Measurements from ENCODE around the gene MMADHC.
A peak's percentile ranks its signal among the peaks of the same experiment; 100 is the strongest.

The MMADHC gene

DNA sequence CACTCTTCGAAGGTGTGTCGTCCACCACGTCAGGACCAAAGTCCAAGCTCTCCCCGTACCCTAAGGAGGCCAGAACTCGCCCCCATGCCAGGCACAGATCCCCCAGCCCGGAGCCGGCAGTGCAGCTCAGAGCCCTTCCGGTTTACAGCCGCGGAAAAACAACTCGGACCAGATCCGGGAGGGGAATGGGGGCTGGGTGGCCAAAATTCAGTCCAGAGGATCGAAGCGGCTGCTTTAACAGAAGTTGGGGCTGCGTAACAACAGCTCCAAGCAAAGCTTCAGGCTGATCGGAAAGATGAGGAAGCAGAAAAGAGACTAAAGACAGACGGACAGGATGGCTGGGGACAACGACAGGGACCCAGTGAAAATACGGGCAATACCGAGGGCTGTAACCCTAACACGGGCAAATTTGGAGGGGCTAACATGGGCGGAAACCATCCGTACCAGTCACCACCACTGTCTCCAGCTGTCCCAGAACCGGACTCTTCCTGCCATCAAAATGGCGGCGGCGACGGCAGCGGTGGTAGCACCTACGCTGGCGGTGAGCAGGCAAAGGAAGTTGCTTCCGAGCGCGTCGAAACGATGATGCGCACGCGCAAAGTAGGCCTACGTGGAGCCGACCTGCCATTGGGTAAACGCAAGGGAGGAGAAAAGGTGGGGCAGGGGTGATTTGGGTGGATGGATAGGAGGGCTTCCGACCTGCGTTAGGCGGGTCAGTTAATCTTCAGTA is at the start of gene MMADHC:
Gene MMADHC (minus strand): TSS at position 556 of the 730 bp plus-strand sequence. CDS start 678 bp downstream, outside the sequence.
- intact Hi-C loops (cut with DNase I): no loop called here

DNA sequence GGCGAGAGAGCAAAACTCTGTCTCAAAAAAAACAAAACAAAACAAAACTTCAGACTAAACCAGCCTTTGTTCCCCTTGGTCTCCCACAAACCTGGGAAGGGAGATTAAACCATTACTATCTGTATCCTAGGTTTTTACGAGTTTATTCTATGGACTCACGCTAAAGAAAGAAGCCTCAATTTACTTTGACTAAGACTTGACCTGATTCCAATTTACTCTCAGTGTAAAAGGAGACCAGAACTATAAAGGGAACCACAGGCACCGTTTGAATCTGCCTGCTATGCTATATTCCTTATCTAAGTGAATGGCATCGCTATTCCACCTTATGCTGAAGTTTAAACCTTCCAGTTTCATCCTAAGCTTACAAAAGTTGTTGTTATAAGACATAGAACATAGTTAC is 46.5 kb upstream of the MMADHC start:
- no peak for DNase-seq
- intact Hi-C loops (cut with DNase I): no loop called here

More for the DNA sequence above, at the start of gene MMADHC:
- peak; percentile 84 to 97 (median 94) for DNase-seq

DNA sequence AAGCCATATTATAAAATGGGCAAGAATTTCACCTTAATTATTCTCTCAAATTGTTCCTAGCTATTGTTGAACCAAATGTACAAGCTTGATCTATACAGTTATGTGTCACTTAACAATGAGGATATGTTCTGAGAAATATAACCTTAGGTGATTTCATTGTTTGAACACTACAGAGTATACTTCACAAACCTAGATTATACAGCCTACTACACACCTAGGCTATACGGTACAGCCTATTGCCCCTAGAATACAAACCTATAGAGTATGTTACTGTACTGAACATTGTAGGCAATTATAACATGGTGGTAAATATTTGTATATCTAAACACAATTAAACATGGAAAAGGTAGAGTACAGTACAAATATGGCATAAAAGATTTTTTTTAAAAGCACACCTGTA is 42.9 kb upstream of the MMADHC start:
- intact Hi-C loops (cut with DNase I): no loop called here
- no peak for DNase-seq

DNA sequence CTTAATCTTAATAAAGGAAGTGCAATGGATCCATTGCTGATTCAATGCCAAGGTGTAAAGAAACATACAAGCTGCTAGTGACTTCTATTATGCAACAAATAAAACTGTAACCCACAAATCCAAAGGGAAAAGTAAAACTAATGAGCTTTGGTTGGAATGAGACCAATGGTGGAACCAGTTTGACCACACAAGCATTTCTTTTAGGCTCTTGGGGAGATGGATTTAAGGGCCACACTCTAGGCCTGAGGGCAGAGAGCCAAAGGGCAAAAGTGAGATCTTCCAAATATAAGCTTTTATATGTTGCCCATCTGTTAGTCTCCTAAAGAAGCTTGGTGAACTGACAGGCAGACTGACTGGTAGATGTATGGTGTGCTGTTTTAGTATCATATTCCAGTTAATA is 41.5 kb upstream of the MMADHC start:
- intact Hi-C loops (cut with DNase I): no loop called here
- no peak for DNase-seq

DNA sequence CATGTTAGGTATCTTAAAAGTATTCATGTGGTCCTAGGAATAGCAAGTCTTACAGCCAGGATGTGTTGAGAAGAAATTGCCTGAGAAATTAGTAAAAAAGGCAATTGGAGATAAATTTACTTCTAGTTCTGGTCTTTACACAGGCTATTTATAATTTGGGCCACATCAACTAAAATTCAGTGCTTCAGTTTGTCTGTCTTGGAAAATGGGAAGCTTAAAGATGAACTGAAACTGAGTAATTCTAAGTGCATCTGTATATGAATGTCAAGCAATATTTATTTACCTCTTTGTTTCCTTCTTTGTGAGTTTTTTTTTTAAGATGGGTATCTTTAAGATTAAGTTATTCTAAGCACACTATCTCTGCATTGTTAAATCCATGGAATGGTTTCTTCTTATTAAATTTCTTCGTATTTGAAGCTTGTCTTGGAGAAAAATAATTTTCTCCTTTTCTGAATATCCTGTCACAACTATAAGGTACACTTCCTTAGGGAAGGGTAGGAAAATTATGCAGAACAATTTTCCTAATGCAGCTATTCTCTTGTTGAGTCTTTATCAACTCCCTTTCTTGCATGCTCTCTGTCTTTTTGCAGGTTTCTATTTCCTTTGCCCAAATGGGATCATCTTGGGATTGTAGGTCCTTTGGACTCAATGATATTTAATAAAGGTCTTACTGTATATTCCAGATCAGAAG is 39.7 kb upstream of the MMADHC start:
- intact Hi-C loops (cut with DNase I): no loop called here
- DNase-seq: no peak

DNA sequence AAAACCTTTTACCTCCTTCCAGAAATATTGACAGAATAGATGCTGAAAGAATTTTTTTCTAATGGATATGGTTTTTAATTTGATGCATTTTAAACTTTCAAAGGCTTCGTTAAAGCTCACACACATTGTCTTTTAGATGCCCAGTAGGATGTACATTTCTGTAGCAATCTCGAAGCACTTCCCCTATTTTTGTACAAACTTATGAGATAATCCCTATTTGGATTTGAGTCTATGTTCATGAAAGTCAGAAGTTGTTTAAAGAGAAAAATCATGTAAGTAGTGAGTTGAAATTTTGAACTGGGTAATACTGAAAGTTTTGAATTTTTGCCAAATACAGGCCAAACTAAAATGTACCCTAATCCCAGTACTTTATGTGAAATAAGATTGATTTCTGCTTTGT is 38.1 kb upstream of the MMADHC start:
- intact Hi-C loops (cut with DNase I): no loop called here
- no peak for DNase-seq

DNA sequence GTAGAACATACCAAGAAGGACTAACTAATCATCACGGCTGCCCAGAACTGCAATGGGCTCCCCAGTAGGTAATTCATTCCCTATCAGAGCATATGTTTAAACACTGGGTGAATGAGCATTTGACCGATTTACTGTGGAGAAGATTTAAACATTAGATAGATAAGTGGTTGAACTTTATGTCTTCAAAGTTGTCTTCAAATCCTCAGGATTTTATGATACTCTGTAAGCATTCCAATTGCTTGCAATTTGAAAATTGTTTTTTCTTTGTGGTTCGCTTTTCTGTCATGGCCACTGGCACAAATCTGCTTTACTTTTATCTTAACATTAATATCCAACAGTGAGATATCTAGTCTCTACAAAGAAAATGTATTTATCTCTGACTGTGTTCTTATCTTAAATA is 37.7 kb upstream of the MMADHC start:
- intact Hi-C loops (cut with DNase I): no loop called here
- no peak for DNase-seq

DNA sequence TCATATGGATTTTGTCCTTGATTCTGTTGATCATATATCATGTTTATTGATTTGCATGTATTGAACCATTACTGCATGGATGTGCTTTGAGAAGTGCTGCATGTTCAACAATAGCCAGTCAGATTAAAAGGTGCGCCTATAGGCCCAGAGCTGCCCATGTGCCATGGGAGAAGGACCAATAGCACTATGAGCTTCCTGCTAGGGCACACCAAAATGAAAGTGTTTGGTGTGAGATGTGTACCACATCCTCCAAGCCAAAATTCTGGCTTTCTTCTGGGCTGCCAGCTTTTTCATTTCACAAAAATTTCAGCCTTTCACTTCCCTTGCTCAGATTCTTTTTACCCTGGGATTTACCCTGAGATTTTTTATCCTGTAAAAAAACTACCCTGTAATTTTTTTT is 34.8 kb upstream of the MMADHC start:
- DNase-seq: no peak
- intact Hi-C loops (cut with DNase I): no loop called here

DNA sequence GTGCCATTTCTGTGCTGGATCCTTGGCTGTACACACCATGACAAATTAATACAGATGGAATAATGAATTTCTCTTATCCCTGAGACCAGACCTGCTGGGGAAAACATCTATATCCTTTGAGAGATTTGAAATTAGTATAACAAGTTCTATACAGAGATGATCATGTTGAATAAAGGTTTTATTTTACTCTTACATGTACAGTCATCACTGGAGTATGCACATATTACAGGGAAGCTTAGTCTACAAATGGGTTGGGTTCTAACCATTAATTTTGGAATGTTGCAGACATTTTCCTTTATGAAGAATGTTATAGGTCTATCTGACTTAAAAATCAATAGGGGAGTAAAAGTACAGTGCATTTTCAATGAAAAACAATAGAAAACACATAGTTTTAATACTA is 29.9 kb upstream of the MMADHC start:
- intact Hi-C loops (cut with DNase I): no loop called here
- DNase-seq: no peak

- no peak for DNase-seq
- intact Hi-C loops (cut with DNase I): no loop called here
These were observed 29.3 kb upstream of the MMADHC start for GRCh38 chr2:149616681-149617456.

DNA sequence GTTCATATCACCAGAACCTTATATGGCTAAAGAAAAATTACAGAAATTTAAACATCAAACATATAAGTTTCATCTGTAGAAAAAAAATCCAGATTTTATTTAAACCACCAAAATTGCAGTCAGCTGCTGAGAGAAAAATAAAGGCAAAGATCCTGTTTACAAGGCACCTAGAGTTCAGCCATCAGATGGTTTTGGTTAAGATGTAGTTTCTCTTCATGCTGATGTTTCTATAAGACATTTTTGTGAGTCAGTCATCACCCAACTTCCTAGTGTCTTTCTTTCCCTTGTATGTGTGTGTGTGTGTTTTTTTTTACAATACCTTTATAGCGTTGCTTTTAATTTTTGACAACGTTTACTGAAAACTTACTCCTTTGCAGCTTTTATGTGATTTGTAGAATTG is 26.1 kb upstream of the MMADHC start:
- no peak for DNase-seq
- intact Hi-C loops (cut with DNase I): no loop called here

GRCh38 chr2:149612122-149612521 is 24.5 kb upstream of the MMADHC start:
- intact Hi-C loops (cut with DNase I): no loop called here
- DNase-seq: no peak

GRCh38 chr2:149611100-149611820 is 23.7 kb upstream of the MMADHC start:
- intact Hi-C loops (cut with DNase I): no loop called here
- no peak for DNase-seq

DNA sequence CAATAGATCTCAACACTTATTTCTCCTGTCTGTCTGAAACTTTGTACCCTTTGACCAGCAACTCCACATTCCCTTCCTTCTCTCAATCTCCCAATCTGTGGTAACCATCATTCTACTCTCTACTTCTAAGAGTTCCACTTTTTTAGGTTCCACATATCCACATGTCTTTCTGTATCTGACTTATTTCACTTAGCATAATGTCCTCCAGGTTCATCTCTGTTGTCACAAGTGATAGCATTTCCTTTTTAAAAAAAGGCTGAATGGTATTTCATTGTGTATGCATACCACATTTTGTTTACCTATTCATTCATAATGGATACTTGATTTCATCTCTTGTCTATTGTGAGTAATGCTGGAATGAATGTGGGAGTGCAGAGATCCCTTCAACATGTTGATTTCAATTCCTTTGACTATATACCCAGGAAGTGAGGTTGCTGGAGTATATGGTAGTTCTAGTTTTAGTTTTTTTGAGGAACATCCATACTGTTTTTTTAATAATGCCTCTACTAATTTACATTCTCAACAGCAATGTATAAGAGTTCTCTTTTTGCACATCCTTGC is 18.8 kb upstream of the MMADHC start:
- DNase-seq: no peak
- intact Hi-C loops (cut with DNase I): no loop called here

DNA sequence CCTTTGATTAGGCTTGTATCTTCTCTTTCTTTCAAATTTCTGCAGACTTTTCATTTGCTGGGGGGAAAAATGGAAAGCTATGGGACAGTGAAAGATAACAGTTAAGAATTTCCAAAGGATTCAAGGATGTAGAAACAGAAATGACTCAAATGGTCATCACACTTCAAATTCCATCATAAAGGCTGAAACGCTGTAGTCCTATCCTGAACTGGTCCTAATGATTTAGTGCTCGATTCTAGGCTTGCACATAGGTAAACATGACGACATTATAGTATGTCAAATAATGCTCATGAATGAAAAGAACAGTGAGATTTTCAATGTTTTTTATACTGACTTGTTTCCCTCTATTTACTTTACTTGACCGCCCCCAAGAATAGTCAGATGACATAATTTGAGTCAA is 15.7 kb upstream of the MMADHC start:
- intact Hi-C loops (cut with DNase I): no loop called here
- DNase-seq: no peak

GRCh38 chr2:149601141-149601796 is 13.7 kb upstream of the MMADHC start:
- peak in 2 of 42 donors; percentile 8 to 41 for DNase-seq

DNA sequence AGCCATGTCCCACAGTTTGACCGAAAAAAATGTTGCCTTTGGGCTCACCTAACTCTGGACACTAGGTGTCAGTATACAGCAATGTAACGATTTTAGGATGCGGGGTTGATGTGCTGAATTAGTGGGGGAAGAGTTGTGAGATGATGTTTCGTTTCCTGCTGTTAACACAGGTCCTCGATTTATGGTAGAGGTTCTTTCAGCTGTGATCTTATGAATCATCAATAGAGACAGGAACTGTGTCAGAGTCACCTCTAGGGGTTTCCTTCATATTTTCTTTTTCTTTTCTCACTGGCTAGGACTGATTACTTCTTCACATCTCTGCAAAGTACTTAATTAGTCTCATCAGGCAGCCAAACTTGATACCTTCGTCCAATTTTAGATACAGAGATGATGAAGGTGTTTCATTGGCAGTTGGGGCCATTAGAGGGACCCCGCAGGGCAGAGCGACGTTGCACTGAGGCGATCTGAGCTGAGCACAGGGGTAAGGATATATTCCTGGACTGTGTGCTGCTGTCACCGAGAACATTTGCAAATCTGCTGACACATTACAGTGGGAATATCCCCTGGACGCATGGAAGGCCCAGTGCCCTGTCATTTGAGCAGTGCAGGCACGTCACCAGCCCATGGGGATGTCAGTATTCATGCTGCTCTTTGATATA is 10.2 kb upstream of the MMADHC start:
- intact Hi-C loops (cut with DNase I): loop anchor here (5.0 to 10.0 kb wide), 3 partner anchors 890 to 1637 kb away; partner anchors contain the start of gene RND3
- DNase-seq: peak in 30 of 42 donors; percentile 14 to 78 (median 52)

More at GRCh38 chr2:149601141-149601796, 13.7 kb upstream of the MMADHC start:
- intact Hi-C loops (cut with DNase I): no loop called here

Measured in head of caudate nucleus (tissue), 42 donors.